ENCODE results near the gene PFDN6.
"Not testable (repeated sequence)": the region's sequence is repeated elsewhere in the genome, so short reads cannot be mapped to it uniquely, and the experiment has no call there.

The PFDN6 gene

GRCh38 chr6:33288921-33289783 is at the start of gene PFDN6, which contains the start of gene WDR46:
Gene PFDN6, plus strand, starts transcription at chr6:33289601. Its CDS starts 256 bp downstream, at chr6:33289857.
Gene WDR46, minus strand, starts transcription at chr6:33289239. Its CDS starts 69 bp downstream, at chr6:33289170.
- DNase-seq (ENCODE audit: low read depth in 2 of 2, low spot score in 1 of 2), result peak; percentile 62 to 65

- no peak for DNase-seq (ENCODE audit: low read depth in 2 of 2, low spot score in 1 of 2)
Measured at GRCh38 chr6:33241968-33242367, 47.4 kb upstream of the PFDN6 start.

- DNase-seq (ENCODE audit: low read depth in 2 of 2, low spot score in 1 of 2), result no peak
Measured at GRCh38 chr6:33243476-33243875, 45.9 kb upstream of the PFDN6 start.

GRCh38 chr6:33247977-33248642 is 41.3 kb upstream of the PFDN6 start:
- DNase-seq (ENCODE audit: low read depth in 2 of 2, low spot score in 1 of 2), result peak; percentile 78 to 95

- no peak for DNase-seq (ENCODE audit: low read depth in 2 of 2, low spot score in 1 of 2)
Measured at GRCh38 chr6:33248643-33248931, 40.8 kb upstream of the PFDN6 start.

GRCh38 chr6:33248932-33249731 is 40.3 kb upstream of the PFDN6 start:
- peak; percentile 83 to 90 for DNase-seq (ENCODE audit: low read depth in 2 of 2, low spot score in 1 of 2)

- no peak for DNase-seq (ENCODE audit: low read depth in 2 of 2, low spot score in 1 of 2)
Measured at GRCh38 chr6:33249732-33250630, 39.4 kb upstream of the PFDN6 start.

GRCh38 chr6:33250731-33251130 is 38.7 kb upstream of the PFDN6 start:
- DNase-seq (ENCODE audit: low read depth in 2 of 2, low spot score in 1 of 2), result no peak

GRCh38 chr6:33251395-33252012 is 37.9 kb upstream of the PFDN6 start:
- no peak for DNase-seq (ENCODE audit: low read depth in 2 of 2, low spot score in 1 of 2)

- DNase-seq (ENCODE audit: low read depth in 2 of 2, low spot score in 1 of 2), result no peak
Measured at GRCh38 chr6:33252759-33253158, 36.6 kb upstream of the PFDN6 start.

GRCh38 chr6:33254591-33254990 is 34.8 kb upstream of the PFDN6 start:
- DNase-seq (ENCODE audit: low read depth in 2 of 2, low spot score in 1 of 2), result no peak

- DNase-seq (ENCODE audit: low read depth in 2 of 2, low spot score in 1 of 2), result no peak
Measured at GRCh38 chr6:33259032-33259431, 30.4 kb upstream of the PFDN6 start.

GRCh38 chr6:33262490-33262889 is 26.9 kb upstream of the PFDN6 start:
- not testable (repeated sequence) for DNase-seq (ENCODE audit: low read depth in 2 of 2, low spot score in 1 of 2)

GRCh38 chr6:33264015-33264414 is 25.4 kb upstream of the PFDN6 start:
- no peak for DNase-seq (ENCODE audit: low read depth in 2 of 2, low spot score in 1 of 2)

GRCh38 chr6:33271117-33271467 is 18.3 kb upstream of the PFDN6 start:
- DNase-seq (ENCODE audit: low read depth in 2 of 2, low spot score in 1 of 2), result no peak

GRCh38 chr6:33271468-33272274 is 17.7 kb upstream of the PFDN6 start, which contains the start of the genes RPS18 and VPS52:
Gene RPS18, plus strand, starts transcription at chr6:33272075. Its CDS starts 45 bp downstream, at chr6:33272120.
Gene VPS52, minus strand, starts transcription at chr6:33271876. Its CDS starts 201 bp downstream, at chr6:33271675.
- peak; percentile 82 to 83 for DNase-seq (ENCODE audit: low read depth in 2 of 2, low spot score in 1 of 2)

- no peak for DNase-seq (ENCODE audit: low read depth in 2 of 2, low spot score in 1 of 2)
Measured at GRCh38 chr6:33272275-33273128, 16.9 kb upstream of the PFDN6 start.

Measured in stimulated activated CD8-positive, alpha-beta memory T cell treated with anti-CD3 and anti-CD28 coated beads, Interleukin-4, amount 100 ng/mL, for 4 hours (primary cell).